ENCODE measurements around the gene ZBTB7C. TPM values are rescaled to one million over a fixed set of nuclear protein-coding genes. Genes with fewer than 3 reads are reported as not detected.

Gene ZBTB7C
- total and polyA plus RNA-seq, 4 experiments from 2014 or later = 0.23 TPM; not detected in 3

GRCh38 chr18:48058486-48058885, 350.7 kb downstream of the ZBTB7C start:
- Mint-ChIP-seq H3K36me3 (no peaks in the 10 kb centered on the region), H3K4me3 (no peak overlapping the region), H3K4me1 (no peaks in the 10 kb centered on the region), H3K27me3 (peaks cover 19 to 31% of the 10 kb centered on the region in 2 donors), H3K27ac (no peak overlapping the region), H3K9me3 (peaks cover 0 to 3% (median 0%) of the 10 kb centered on the region in 8 donors)
- Histone ChIP-seq H3K4me3 (ENCODE audit: low read length in 2 of 2) (no peak overlapping the region), H3K9me3 (ENCODE audit: control insufficient read depth in 1 of 2, low read length in 2 of 2) (no peaks in the 10 kb centered on the region), H3K27me3 (ENCODE audit: insufficient read depth, low read length) (no peaks in the 10 kb centered on the region), H3K27ac (ENCODE audit: low read depth, low read length) (no peak overlapping the region), H3K4me1 (ENCODE audit: insufficient read depth, low read length) (no peaks in the 10 kb centered on the region), H3K36me3 (ENCODE audit: insufficient read depth, low read length) (no peaks in the 10 kb centered on the region)
- no peak for DNase-seq
- ChIA-PET CTCF (ENCODE audit: partially characterized antibody) (interaction anchor here (1.1 kb wide), 1 partner anchor 51 kb away, joined by 3 read pairs; no protein-coding TSS in a partner anchor), POLR2A (ENCODE audit: partially characterized antibody) (no interaction called here)
- intact Hi-C loops (cut with micrococcal nuclease) = no loop called here

DNA sequence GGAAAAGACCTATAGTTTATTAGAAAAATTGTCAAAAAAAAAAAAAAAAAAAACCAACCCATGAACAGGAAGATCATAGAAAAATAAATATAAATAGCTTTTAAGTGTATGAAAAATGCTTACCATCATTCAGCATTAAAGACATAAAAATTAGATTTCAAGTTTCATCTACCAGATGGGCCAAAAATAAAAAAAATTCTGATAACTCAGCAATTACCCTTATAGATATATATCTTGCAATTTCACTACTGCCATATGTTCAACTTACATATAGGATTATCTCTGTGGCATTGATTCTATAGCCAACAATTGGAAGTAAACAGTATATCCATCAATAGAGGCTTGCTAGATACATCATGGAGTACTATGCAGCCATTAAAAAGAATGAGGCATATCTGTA, 352.2 kb downstream of the ZBTB7C start:
- no peaks in the 10 kb centered on the region for H3K36me3 Mint-ChIP-seq
- Histone ChIP-seq H3K36me3 (ENCODE audit: insufficient read depth, low read length) (no peaks in the 10 kb centered on the region), H3K4me3 (ENCODE audit: low read length in 2 of 2) (no peak overlapping the region), H3K27ac (ENCODE audit: low read depth, low read length) (no peak overlapping the region), H3K4me1 (ENCODE audit: insufficient read depth, low read length) (no peaks in the 10 kb centered on the region), H3K9me3 (ENCODE audit: control insufficient read depth in 1 of 2, low read length in 2 of 2) (no peaks in the 10 kb centered on the region), H3K27me3 (ENCODE audit: insufficient read depth, low read length) (peaks cover 3% of the 10 kb centered on the region)
- no peaks in the 10 kb centered on the region for H3K4me1 Mint-ChIP-seq
- H3K27ac Mint-ChIP-seq = no peak overlapping the region
- ChIA-PET CTCF (ENCODE audit: partially characterized antibody) (no interaction called here), POLR2A (ENCODE audit: partially characterized antibody) (no interaction called here)
- H3K27me3 Mint-ChIP-seq = peaks cover 20 to 40% of the 10 kb centered on the region in 2 donors
- no peak for DNase-seq
- H3K4me3 Mint-ChIP-seq = no peak overlapping the region
- intact Hi-C loops (cut with micrococcal nuclease) = no loop called here
- H3K9me3 Mint-ChIP-seq = peaks cover 0 to 3% (median 0%) of the 10 kb centered on the region in 8 donors

GRCh38 chr18:48055351-48055750, 353.8 kb downstream of the ZBTB7C start:
- Histone ChIP-seq H3K27me3 (ENCODE audit: insufficient read depth, low read length) (peaks cover 3% of the 10 kb centered on the region), H3K9me3 (ENCODE audit: control insufficient read depth in 1 of 2, low read length in 2 of 2) (no peaks in the 10 kb centered on the region), H3K27ac (ENCODE audit: low read depth, low read length) (no peak overlapping the region), H3K4me1 (ENCODE audit: insufficient read depth, low read length) (no peaks in the 10 kb centered on the region), H3K4me3 (ENCODE audit: low read length in 2 of 2) (no peak overlapping the region), H3K36me3 (ENCODE audit: insufficient read depth, low read length) (no peaks in the 10 kb centered on the region)
- Mint-ChIP-seq H3K4me1 (no peaks in the 10 kb centered on the region), H3K4me3 (no peak overlapping the region), H3K27ac (no peak overlapping the region), H3K36me3 (no peaks in the 10 kb centered on the region), H3K27me3 (peaks cover 21 to 37% of the 10 kb centered on the region in 2 donors), H3K9me3 (peaks cover 0 to 3% (median 0%) of the 10 kb centered on the region in 8 donors)
- ChIA-PET CTCF (ENCODE audit: partially characterized antibody) (no interaction called here), POLR2A (ENCODE audit: partially characterized antibody) (no interaction called here)
- intact Hi-C loops (cut with micrococcal nuclease) = no loop called here
- DNase-seq = no peak

DNA sequence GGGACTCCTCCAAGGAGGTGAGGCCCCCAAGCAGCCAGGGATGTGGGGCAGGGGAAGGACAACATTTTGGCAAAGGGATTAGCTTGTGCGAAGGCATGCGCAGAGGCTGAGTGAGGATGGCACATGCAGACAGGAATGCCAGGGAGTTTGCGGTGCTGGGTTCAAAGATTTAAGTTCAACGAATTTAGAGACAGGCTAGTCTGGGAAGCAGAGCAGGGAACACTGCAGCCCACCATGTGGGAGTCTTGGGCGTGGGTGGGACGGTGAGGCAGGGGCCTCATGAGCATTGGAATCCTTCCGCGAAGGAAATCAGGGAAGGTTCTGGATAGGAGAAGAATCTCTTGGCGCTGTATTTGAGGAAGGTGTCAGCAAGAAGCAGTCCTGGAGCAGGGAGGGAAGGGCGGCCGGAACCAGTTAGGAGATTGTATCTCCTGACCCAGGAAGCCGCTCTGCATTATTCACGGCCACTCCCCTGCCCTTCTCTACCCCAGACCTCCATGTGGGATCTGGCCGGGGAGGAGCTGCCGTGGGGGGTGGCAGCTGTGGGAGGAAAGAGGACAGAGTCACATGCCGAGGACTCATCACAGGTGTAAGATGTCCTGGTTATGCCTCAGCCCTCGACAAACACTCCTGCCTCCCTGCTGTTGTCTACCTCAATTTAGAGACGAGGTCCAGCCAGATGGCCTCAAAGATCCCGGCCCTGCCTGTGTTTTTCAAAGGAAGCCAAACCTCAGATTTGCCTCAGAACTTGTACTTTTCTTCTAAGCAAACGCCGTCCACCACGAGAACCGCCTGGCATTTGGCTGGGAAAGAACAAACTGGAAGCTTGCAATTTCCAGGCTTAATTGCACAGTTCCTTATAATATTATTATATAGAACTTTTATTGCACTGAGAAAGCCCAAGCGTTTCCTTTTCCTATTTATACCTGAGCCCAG, 355.0 kb downstream of the ZBTB7C start:
- peaks cover 3% of the 10 kb centered on the region for H3K27me3 ChIP-seq (ENCODE audit: insufficient read depth, low read length)
- no peak for DNase-seq
- no peak overlapping the region for H3K27ac ChIP-seq (ENCODE audit: low read depth, low read length)
- ChIA-PET CTCF (ENCODE audit: partially characterized antibody) (no interaction called here), POLR2A (ENCODE audit: partially characterized antibody) (no interaction called here)
- Mint-ChIP-seq H3K4me1 (no peaks in the 10 kb centered on the region), H3K4me3 (no peak overlapping the region), H3K27me3 (peaks cover 19 to 33% of the 10 kb centered on the region in 2 donors), H3K36me3 (no peaks in the 10 kb centered on the region), H3K9me3 (peaks cover 0 to 3% (median 0%) of the 10 kb centered on the region in 8 donors), H3K27ac (no peak overlapping the region)
- no peaks in the 10 kb centered on the region for H3K36me3 ChIP-seq (ENCODE audit: insufficient read depth, low read length)
- intact Hi-C loops (cut with micrococcal nuclease) = no loop called here
- H3K4me3 ChIP-seq (ENCODE audit: low read length in 2 of 2) = no peak overlapping the region
- H3K4me1 ChIP-seq (ENCODE audit: insufficient read depth, low read length) = no peaks in the 10 kb centered on the region
- H3K9me3 ChIP-seq (ENCODE audit: control insufficient read depth in 1 of 2, low read length in 2 of 2) = no peaks in the 10 kb centered on the region

GRCh38 chr18:48052842-48053241, 356.3 kb downstream of the ZBTB7C start:
- H3K4me1 Mint-ChIP-seq = no peaks in the 10 kb centered on the region
- CTCF ChIA-PET (ENCODE audit: partially characterized antibody) = no interaction called here
- intact Hi-C loops (cut with micrococcal nuclease) = no loop called here
- Histone ChIP-seq H3K36me3 (ENCODE audit: insufficient read depth, low read length) (no peaks in the 10 kb centered on the region), H3K4me1 (ENCODE audit: insufficient read depth, low read length) (no peaks in the 10 kb centered on the region), H3K27ac (ENCODE audit: low read depth, low read length) (no peak overlapping the region), H3K9me3 (ENCODE audit: control insufficient read depth in 1 of 2, low read length in 2 of 2) (no peaks in the 10 kb centered on the region), H3K27me3 (ENCODE audit: insufficient read depth, low read length) (peaks cover 3% of the 10 kb centered on the region), H3K4me3 (ENCODE audit: low read length in 2 of 2) (no peak overlapping the region)
- no peaks in the 10 kb centered on the region for H3K36me3 Mint-ChIP-seq
- H3K27me3 Mint-ChIP-seq = peaks cover 23 to 35% of the 10 kb centered on the region in 2 donors
- POLR2A ChIA-PET (ENCODE audit: partially characterized antibody) = no interaction called here
- no peak overlapping the region for H3K27ac Mint-ChIP-seq
- H3K9me3 Mint-ChIP-seq = peaks cover 0 to 2% (median 0%) of the 10 kb centered on the region in 8 donors
- DNase-seq = no peak
- H3K4me3 Mint-ChIP-seq = no peak overlapping the region

- Histone ChIP-seq H3K27me3 (ENCODE audit: insufficient read depth, low read length) (peaks cover 3% of the 10 kb centered on the region), H3K27ac (ENCODE audit: low read depth, low read length) (no peak overlapping the region), H3K4me1 (ENCODE audit: insufficient read depth, low read length) (no peaks in the 10 kb centered on the region), H3K36me3 (ENCODE audit: insufficient read depth, low read length) (no peaks in the 10 kb centered on the region), H3K9me3 (ENCODE audit: control insufficient read depth in 1 of 2, low read length in 2 of 2) (no peaks in the 10 kb centered on the region), H3K4me3 (ENCODE audit: low read length in 2 of 2) (no peak overlapping the region)
- H3K4me3 Mint-ChIP-seq = no peak overlapping the region
- H3K27ac Mint-ChIP-seq = no peak overlapping the region
- DNase-seq = no peak
- H3K9me3 Mint-ChIP-seq = no peaks in the 10 kb centered on the region
- H3K27me3 Mint-ChIP-seq = peaks cover 24 to 30% of the 10 kb centered on the region in 2 donors
- H3K36me3 Mint-ChIP-seq = no peaks in the 10 kb centered on the region
- H3K4me1 Mint-ChIP-seq = no peaks in the 10 kb centered on the region
- ChIA-PET POLR2A (ENCODE audit: partially characterized antibody) (no interaction called here), CTCF (ENCODE audit: partially characterized antibody) (no interaction called here)
- intact Hi-C loops (cut with micrococcal nuclease) = no loop called here
Observed at GRCh38 chr18:48051945-48052840, 357.0 kb downstream of the ZBTB7C start.

DNA sequence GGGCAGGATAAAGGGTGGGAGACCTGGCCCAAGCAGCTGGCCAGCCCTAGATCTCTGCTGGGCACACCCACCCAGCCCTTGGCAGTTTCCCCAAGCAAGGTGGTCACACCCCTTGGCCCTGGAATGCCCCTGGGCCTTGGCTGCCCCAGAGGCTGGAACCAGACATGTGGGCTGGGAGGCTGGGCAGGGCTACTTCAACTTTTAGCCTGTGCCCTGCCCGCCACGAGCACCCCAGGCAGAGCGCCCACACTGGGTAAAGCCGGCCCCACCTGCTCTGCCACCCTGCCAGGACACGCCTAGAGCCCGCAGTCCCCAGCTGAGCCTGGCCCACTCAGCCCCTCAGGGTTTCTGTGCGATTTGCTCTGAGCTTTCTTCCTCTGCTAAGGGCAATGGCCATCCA, 359.0 kb downstream of the ZBTB7C start:
- no peak for DNase-seq
- Mint-ChIP-seq H3K36me3 (no peaks in the 10 kb centered on the region), H3K9me3 (peaks cover 0 to 10% (median 4%) of the 10 kb centered on the region in 8 donors), H3K4me1 (no peaks in the 10 kb centered on the region), H3K4me3 (no peak overlapping the region), H3K27me3 (peaks cover 24 to 29% of the 10 kb centered on the region in 2 donors), H3K27ac (no peak overlapping the region)
- CTCF ChIA-PET (ENCODE audit: partially characterized antibody) = no interaction called here
- POLR2A ChIA-PET (ENCODE audit: partially characterized antibody) = no interaction called here
- H3K4me1 ChIP-seq (ENCODE audit: insufficient read depth, low read length) = no peaks in the 10 kb centered on the region
- intact Hi-C loops (cut with micrococcal nuclease) = no loop called here
- H3K36me3 ChIP-seq (ENCODE audit: insufficient read depth, low read length) = no peaks in the 10 kb centered on the region
- H3K4me3 ChIP-seq (ENCODE audit: low read length in 2 of 2) = no peak overlapping the region
- no peak overlapping the region for H3K27ac ChIP-seq (ENCODE audit: low read depth, low read length)
- no peaks in the 10 kb centered on the region for H3K9me3 ChIP-seq (ENCODE audit: control insufficient read depth in 1 of 2, low read length in 2 of 2)
- H3K27me3 ChIP-seq (ENCODE audit: insufficient read depth, low read length) = peaks cover 3% of the 10 kb centered on the region

Data from CD4-positive, alpha-beta memory T cell (primary cell).